Liver (tissue), 9 donors: ENCODE measurements around the gene TTYH2. TPM values are rescaled to one million over a fixed set of nuclear protein-coding genes. Genes with fewer than 3 reads are reported as not detected.

Experiments used
- DNase-seq: peaks from one replicate; pipeline ENCODE4 v3.0.0-alpha.2; 2017; ENCODE audit warnings: low spot score
- H3K27ac ChIP-seq, 2 donors: one replicate each; pipeline ENCODE4 v1.7.0; 2013; ENCODE audit warnings: inconsistent platforms in 2 of 2, low read length in 2 of 2, control low read depth in 1 of 2, low read depth in 1 of 2, mild to moderate bottlenecking in 1 of 2
- H3K27me3 ChIP-seq, 4 donors: one replicate each; pipeline versions ENCODE4 v1.6.1 to v1.7.0; 2013; ENCODE audit warnings: low read length in 3 of 4, inconsistent platforms in 1 of 4, mild to moderate bottlenecking in 1 of 4, moderate library complexity in 1 of 4; ENCODE audit not compliant: control insufficient read depth in 4 of 4, insufficient read depth in 4 of 4
- H3K36me3 ChIP-seq, 4 donors: one replicate each; pipeline versions ENCODE4 v1.6.1 to v1.7.0; 2013; ENCODE audit warnings: low read length in 3 of 4, mild to moderate bottlenecking in 3 of 4, low read depth in 1 of 4, moderate library complexity in 1 of 4; ENCODE audit not compliant: control insufficient read depth in 4 of 4, insufficient read depth in 3 of 4
- H3K4me1 ChIP-seq, 4 donors: one replicate each; pipeline versions ENCODE4 v1.6.1 to v1.7.0; 2013; ENCODE audit warnings: low read length in 3 of 4, mild to moderate bottlenecking in 3 of 4, moderate library complexity in 1 of 4; ENCODE audit not compliant: control insufficient read depth in 4 of 4, insufficient read depth in 4 of 4
- H3K4me3 ChIP-seq, 3 donors: one replicate each; pipeline versions ENCODE4 v1.6.1 to v1.7.0; 2013; ENCODE audit warnings: low read length in 3 of 3, control low read depth in 1 of 3, low read depth in 1 of 3, mild to moderate bottlenecking in 1 of 3
- H3K9ac ChIP-seq, 2 donors: one replicate each; pipeline ENCODE4 v1.7.0; 2013; ENCODE audit warnings: low read length in 2 of 2, mild to moderate bottlenecking in 2 of 2, moderate library complexity in 2 of 2, control low read depth in 1 of 2, low read depth in 1 of 2
- H3K9me3 ChIP-seq, 4 donors: one replicate each; pipeline versions ENCODE4 v1.6.1 to v1.7.0; 2013; ENCODE audit warnings: low read length in 3 of 4; ENCODE audit not compliant: control insufficient read depth in 4 of 4
- ATF3 ChIP-seq: IDR thresholded peaks from 2 replicates; pipeline ENCODE4 v1.6.1; 2016; ENCODE audit warnings: antibody characterized with exemption
- CTCF ChIP-seq: fragments of 150-350 bp; IDR thresholded peaks from 2 replicates; pipeline ENCODE4 v1.5.1; 2017; ENCODE audit warnings: improper control_type of control experiment, low read depth, low read length; ENCODE audit not compliant: missing input control
- EGR1 ChIP-seq, 2 donors: IDR thresholded peaks; 2 replicates each; pipeline ENCODE4 v1.6.1; 2016 to 2018; ENCODE audit warnings: antibody characterized with exemption in 2 of 2, low read depth in 2 of 2
- FOXA1 ChIP-seq: IDR thresholded peaks from 2 replicates; pipeline ENCODE4 v1.6.1; 2016; ENCODE audit warnings: antibody characterized with exemption
- FOXA2 ChIP-seq: IDR thresholded peaks from 2 replicates; pipeline ENCODE4 v1.6.1; 2016; ENCODE audit warnings: antibody characterized with exemption
- GABPA ChIP-seq, 2 donors: IDR thresholded peaks in 1 of 2; conservative IDR thresholded peaks in 1 of 2; 2 replicates each; pipeline ENCODE4 v1.6.1; 2016; ENCODE audit warnings: antibody characterized with exemption in 2 of 2, mild to moderate bottlenecking in 1 of 2, moderate library complexity in 1 of 2
- HNF4A ChIP-seq, 2 donors: conservative IDR thresholded peaks; 2 replicates each; pipeline ENCODE4 v1.6.1; 2016; ENCODE audit warnings: antibody characterized with exemption in 2 of 2, mild to moderate bottlenecking in 2 of 2
- HNF4G ChIP-seq: IDR thresholded peaks from 2 replicates; pipeline ENCODE4 v1.6.1; 2016; ENCODE audit warnings: antibody characterized with exemption
- JUND ChIP-seq, 2 donors: IDR thresholded peaks; 2 replicates each; pipeline ENCODE4 v1.6.1; 2016; ENCODE audit warnings: antibody characterized with exemption in 2 of 2
- MAX ChIP-seq: IDR thresholded peaks from 2 replicates; pipeline ENCODE4 v1.6.1; 2016; ENCODE audit warnings: antibody characterized with exemption
- NR2F2 ChIP-seq: IDR thresholded peaks from 2 replicates; pipeline ENCODE4 v1.6.1; 2016; ENCODE audit warnings: antibody characterized with exemption
- RAD21 ChIP-seq, 2 donors: IDR thresholded peaks; 2 replicates each; pipeline ENCODE4 v1.6.1; 2016; ENCODE audit warnings: antibody characterized with exemption in 2 of 2, mild to moderate bottlenecking in 2 of 2
- RXRA ChIP-seq, 2 donors: IDR thresholded peaks; 2 replicates each; pipeline ENCODE4 v1.6.1; 2017 to 2018; ENCODE audit warnings: antibody characterized with exemption in 2 of 2, mild to moderate bottlenecking in 1 of 2
- TAF1 ChIP-seq: conservative IDR thresholded peaks from 2 replicates; pipeline ENCODE4 v1.6.1; 2016; ENCODE audit warnings: antibody characterized with exemption, mild to moderate bottlenecking
- YY1 ChIP-seq: IDR thresholded peaks from 2 replicates; pipeline ENCODE4 v1.6.1; 2016; ENCODE audit warnings: antibody characterized with exemption, mild to moderate bottlenecking
- ZBTB33 ChIP-seq: IDR thresholded peaks from 2 replicates; pipeline ENCODE4 v1.6.1; 2016; ENCODE audit warnings: antibody characterized with exemption
- WGBS: extraction: QIAGEN DNeasy Blood & Tissue Kit; methylation state at CpG from one replicate; pipeline ENCODE4 v1.1.7; 2013; 5-methylcytosine and 5-hydroxymethylcytosine counted together
- polyA plus RNA-seq, 2 donors: library from polyadenylated mRNA; stranded (reverse) in 1 of 2; unstranded in 1 of 2; fragments of 200-250 nt in 1 of 2; fragments of >200 nt in 1 of 2; fragmentation: Nextera tagmentation in 1 of 2; extraction: Ambion mirVana in 1 of 2; gene quantifications; one replicate each; pipeline versions ENCODE4 v1.2.1 to v1.2.3, GENCODE V29; 2013 to 2015
- total RNA-seq, 2 donors: library from RNA; depleted of rRNA; stranded (reverse); fragments of >200 nt; gene quantifications; one replicate each; pipeline ENCODE4 v1.2.3, GENCODE V29; 2014
- TF ChIP-seq, protein P1 (sequence below): IDR thresholded peaks from 2 replicates; pipeline ENCODE4 v1.6.1; 2016; ENCODE audit warnings: antibody characterized with exemption, mild to moderate bottlenecking
- donor health status: healthy.
- donor health status: healthy.
- donor health status: healthy.
- donor health status: healthy.
- donor health status: healthy.

Gene TTYH2
- total and polyA plus RNA-seq, 4 donors = 0.40 to 2.4 (median 0.99) TPM

DNA sequence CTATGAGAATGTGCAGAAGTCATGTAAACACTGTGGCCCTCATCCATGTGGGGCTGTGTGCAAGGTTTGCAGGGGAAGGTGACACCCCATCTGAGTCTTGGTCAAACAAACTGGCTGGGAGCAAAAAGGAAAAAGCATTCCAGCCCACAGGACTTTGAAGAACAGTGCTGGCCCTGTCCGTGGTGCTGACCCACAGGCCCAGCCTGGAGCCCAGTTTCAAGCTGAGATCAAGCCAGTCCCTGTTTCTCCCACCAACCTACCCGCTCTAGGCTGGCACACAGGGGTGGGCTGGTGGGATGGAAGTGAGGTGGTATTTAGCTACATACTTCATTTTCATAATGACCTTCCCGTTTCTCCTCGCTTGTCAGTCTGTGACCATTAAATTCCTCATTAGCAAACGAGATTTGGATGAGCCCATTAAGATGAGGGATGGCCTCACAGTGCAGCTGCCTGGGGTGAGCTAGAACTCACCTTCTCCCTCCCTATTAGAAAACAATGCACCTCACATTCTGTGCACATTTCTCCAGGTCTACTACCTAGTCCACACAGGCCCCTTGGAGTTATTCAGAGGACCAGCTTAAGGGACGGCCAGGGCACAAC, 22.5 kb upstream of the TTYH2 start:
- 54% methylated on average over 6 of the region's 6 CpGs for WGBS

GRCh38 chr17:74192950-74193781, 20.2 kb upstream of the TTYH2 start:
- Histone ChIP-seq H3K27me3 (no peaks in the 10 kb centered on the region), H3K36me3 (no peaks in the 10 kb centered on the region), H3K4me3 (no peak overlapping the region), H3K4me1 (peaks cover 0 to 5% (median 1%) of the 10 kb centered on the region in 4 donors), H3K9ac (no peak overlapping the region), H3K27ac (no peak overlapping the region), H3K9me3 (no peaks in the 10 kb centered on the region)
- DNase-seq = no peak
- WGBS = 51% methylated on average over 12 of the region's 12 CpGs
- TF ChIP-seq TAF1 (no peak), FOXA2 (peak; percentile 83), RXRA (IDR thresholded peaks at IDR 0.05) (peak; percentile 44 to 87), ATF3 (peak; percentile 81), MAX (no peak), GABPA (IDR thresholded peaks at IDR 0.05 in 1 of 2, conservative IDR thresholded peaks at IDR 0.05 in 1 of 2) (peak in 1 of 2 donors; percentile 61), HNF4G (peak; percentile 63), HNF4A (conservative IDR thresholded peaks at IDR 0.05) (peak; percentile 86 to 94), NR2F2 (no peak), YY1 (peak; percentile 31), RAD21 (IDR thresholded peaks at IDR 0.05) (no peak), EGR1 (IDR thresholded peaks at IDR 0.05; ENCODE audit: low read depth in 2 of 2) (no peak), ZBTB33 (no peak), JUND (IDR thresholded peaks at IDR 0.05) (peak; percentile 95 to 98), CTCF (no peak), FOXA1 (peak; percentile 70)
- TF ChIP-seq, protein P1, sequence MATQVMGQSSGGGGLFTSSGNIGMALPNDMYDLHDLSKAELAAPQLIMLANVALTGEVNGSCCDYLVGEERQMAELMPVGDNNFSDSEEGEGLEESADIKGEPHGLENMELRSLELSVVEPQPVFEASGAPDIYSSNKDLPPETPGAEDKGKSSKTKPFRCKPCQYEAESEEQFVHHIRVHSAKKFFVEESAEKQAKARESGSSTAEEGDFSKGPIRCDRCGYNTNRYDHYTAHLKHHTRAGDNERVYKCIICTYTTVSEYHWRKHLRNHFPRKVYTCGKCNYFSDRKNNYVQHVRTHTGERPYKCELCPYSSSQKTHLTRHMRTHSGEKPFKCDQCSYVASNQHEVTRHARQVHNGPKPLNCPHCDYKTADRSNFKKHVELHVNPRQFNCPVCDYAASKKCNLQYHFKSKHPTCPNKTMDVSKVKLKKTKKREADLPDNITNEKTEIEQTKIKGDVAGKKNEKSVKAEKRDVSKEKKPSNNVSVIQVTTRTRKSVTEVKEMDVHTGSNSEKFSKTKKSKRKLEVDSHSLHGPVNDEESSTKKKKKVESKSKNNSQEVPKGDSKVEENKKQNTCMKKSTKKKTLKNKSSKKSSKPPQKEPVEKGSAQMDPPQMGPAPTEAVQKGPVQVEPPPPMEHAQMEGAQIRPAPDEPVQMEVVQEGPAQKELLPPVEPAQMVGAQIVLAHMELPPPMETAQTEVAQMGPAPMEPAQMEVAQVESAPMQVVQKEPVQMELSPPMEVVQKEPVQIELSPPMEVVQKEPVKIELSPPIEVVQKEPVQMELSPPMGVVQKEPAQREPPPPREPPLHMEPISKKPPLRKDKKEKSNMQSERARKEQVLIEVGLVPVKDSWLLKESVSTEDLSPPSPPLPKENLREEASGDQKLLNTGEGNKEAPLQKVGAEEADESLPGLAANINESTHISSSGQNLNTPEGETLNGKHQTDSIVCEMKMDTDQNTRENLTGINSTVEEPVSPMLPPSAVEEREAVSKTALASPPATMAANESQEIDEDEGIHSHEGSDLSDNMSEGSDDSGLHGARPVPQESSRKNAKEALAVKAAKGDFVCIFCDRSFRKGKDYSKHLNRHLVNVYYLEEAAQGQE = peak; percentile 77

More for the DNA sequence above, 22.5 kb upstream of the TTYH2 start:
- no peak for DNase-seq
- Histone ChIP-seq H3K27me3 (no peaks in the 10 kb centered on the region), H3K27ac (no peak overlapping the region), H3K4me1 (peaks cover 0 to 5% (median 1%) of the 10 kb centered on the region in 4 donors), H3K9ac (no peak overlapping the region), H3K36me3 (no peaks in the 10 kb centered on the region), H3K4me3 (no peak overlapping the region), H3K9me3 (no peaks in the 10 kb centered on the region)
- no peak for TF ChIP-seq JUND (IDR thresholded peaks at IDR 0.05)
- TF ChIP-seq, protein P1 = peak; percentile 98
